Measurements from ENCODE around the gene SH2D4B. TPM values are rescaled to one million over a fixed set of nuclear protein-coding genes. Genes with fewer than 3 reads are reported as not detected.

The SH2D4B gene
- total and polyA plus RNA-seq, 2 of the 13 experiments (the other 11 are each of a cell fraction or from before 2014, with no cell fraction given) = not detected

GRCh38 chr10:80504897-80505465, 32.7 kb upstream of the SH2D4B start (continued):
- TF ChIP-seq, protein P1, sequence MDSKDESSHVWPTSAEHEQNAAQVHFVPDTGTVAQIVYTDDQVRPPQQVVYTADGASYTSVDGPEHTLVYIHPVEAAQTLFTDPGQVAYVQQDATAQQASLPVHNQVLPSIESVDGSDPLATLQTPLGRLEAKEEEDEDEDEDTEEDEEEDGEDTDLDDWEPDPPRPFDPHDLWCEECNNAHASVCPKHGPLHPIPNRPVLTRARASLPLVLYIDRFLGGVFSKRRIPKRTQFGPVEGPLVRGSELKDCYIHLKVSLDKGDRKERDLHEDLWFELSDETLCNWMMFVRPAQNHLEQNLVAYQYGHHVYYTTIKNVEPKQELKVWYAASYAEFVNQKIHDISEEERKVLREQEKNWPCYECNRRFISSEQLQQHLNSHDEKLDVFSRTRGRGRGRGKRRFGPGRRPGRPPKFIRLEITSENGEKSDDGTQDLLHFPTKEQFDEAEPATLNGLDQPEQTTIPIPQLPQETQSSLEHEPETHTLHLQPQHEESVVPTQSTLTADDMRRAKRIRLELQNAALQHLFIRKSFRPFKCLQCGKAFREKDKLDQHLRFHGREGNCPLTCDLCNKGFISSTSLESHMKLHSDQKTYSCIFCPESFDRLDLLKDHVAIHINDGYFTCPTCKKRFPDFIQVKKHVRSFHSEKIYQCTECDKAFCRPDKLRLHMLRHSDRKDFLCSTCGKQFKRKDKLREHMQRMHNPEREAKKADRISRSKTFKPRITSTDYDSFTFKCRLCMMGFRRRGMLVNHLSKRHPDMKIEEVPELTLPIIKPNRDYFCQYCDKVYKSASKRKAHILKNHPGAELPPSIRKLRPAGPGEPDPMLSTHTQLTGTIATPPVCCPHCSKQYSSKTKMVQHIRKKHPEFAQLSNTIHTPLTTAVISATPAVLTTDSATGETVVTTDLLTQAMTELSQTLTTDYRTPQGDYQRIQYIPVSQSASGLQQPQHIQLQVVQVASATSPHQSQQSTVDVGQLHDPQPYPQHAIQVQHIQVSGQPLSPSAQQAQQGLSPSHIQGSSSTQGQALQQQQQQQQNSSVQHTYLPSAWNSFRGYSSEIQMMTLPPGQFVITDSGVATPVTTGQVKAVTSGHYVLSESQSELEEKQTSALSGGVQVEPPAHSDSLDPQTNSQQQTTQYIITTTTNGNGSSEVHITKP (CRISPR knock-in tag; IDR thresholded peaks at IDR 0.05; ENCODE audit: low read depth) = peak; percentile 5; the same call in 1 of the 2 replicates
- no peak for TF ChIP-seq MIER3 (CRISPR knock-in tag; IDR thresholded peaks at IDR 0.05; ENCODE audit: borderline replicate concordance)
- TF ChIP-seq NR0B2 (CRISPR knock-in tag; IDR thresholded peaks at IDR 0.05) = no peak
- no peak for TF ChIP-seq NFIB (CRISPR knock-in tag; IDR thresholded peaks at IDR 0.05; ENCODE audit: borderline replicate concordance)
- TF ChIP-seq, protein P2, sequence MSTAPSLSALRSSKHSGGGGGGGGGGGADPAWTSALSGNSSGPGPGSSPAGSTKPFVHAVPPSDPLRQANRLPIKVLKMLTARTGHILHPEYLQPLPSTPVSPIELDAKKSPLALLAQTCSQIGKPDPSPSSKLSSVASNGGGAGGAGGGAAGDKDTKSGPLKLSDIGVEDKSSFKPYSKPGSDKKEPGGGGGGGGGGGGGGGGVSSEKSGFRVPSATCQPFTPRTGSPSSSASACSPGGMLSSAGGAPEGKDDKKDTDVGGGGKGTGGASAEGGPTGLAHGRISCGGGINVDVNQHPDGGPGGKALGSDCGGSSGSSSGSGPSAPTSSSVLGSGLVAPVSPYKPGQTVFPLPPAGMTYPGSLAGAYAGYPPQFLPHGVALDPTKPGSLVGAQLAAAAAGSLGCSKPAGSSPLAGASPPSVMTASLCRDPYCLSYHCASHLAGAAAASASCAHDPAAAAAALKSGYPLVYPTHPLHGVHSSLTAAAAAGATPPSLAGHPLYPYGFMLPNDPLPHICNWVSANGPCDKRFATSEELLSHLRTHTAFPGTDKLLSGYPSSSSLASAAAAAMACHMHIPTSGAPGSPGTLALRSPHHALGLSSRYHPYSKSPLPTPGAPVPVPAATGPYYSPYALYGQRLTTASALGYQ (CRISPR knock-in tag; IDR thresholded peaks at IDR 0.05) = no peak

All from HepG2 (cell line).